T follicular helper cell (primary cell): ENCODE results near the gene PEG3.

Experiments
- DNase-seq: peaks from one replicate; pipeline ENCODE4 v3.0.0-alpha.2; 2020; ENCODE audit warnings: low read depth

PEG3 gene

GRCh38 chr19:56808717-56809392, 31.7 kb downstream of the PEG3 start:
- no peak for DNase-seq

GRCh38 chr19:56806639-56807038, 33.9 kb downstream of the PEG3 start:
- DNase-seq, result no peak
